ENCODE data around the gene CD8B2.
"Not testable (repeated sequence)": the region's sequence is repeated elsewhere in the genome, so short reads cannot be mapped to it uniquely, and the experiment has no call there.

The CD8B2 gene

DNA sequence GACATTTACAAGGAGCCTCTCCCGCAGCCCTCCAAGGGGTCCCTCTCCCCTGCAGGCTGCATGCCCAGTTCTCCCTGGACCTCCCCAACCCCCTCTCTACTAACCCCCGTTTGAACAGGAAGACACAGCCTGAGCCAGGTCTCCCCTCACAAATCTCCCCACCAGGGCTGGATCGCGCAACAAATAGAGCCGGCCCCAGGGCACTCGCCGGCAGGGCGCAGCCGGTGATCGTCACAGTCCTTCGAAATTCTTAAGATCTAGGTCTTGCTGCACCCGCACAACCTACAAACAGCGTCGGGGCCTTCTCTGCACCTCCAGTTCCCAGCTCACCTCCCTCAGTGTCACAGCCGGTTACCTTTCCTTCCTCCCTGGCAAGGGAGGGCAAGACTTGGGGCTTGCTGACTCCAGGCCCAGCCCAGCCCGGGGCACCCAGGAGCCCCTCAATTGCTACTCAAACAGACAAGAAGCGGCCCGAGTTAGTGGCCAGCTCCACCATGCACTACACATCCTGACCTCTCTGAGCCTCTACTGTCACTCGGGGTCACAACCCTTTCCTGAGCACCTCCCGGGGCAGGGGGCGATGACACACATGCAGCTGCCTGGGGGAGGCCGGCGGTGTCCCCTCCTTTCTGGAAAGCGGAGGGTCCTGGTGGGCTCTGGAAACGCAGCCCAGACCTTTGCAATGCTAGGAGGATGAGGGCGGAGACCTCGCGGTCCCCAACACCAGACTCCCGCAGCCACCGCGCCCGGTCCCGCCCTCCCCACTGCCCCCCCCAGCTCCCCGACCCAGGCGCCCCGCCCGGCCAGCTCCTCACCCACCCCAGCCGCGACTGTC is at the start of gene CD8B2:
TSS of gene CD8B2 (plus strand) at position 814 of the 835 bp plus-strand sequence. CDS start 63 bp downstream, outside the sequence.
- not testable (repeated sequence) for DNase-seq (ENCODE audit: low read depth in 2 of 2)

GRCh38 chr2:106461882-106462281 is 25.3 kb upstream of the CD8B2 start:
- not testable (repeated sequence) for DNase-seq (ENCODE audit: low read depth in 2 of 2)

- DNase-seq (ENCODE audit: low read depth in 2 of 2) = not testable (repeated sequence)
Measured at GRCh38 chr2:106467516-106467915, 19.6 kb upstream of the CD8B2 start.

GRCh38 chr2:106468107-106468506 is 19.1 kb upstream of the CD8B2 start, which contains the start of gene RGPD3:
RGPD3 (minus strand) TSS chr2:106468413; CDS start chr2:106468288, 125 bp downstream.
- not testable (repeated sequence) for DNase-seq (ENCODE audit: low read depth in 2 of 2)

GRCh38 chr2:106470658-106471057 is 16.5 kb upstream of the CD8B2 start:
- DNase-seq (ENCODE audit: low read depth in 2 of 2) = peak; percentile 36 to 37

- DNase-seq (ENCODE audit: low read depth in 2 of 2) = not testable (repeated sequence)
Measured at GRCh38 chr2:106477647-106478046, 9.5 kb upstream of the CD8B2 start.

- not testable (repeated sequence) for DNase-seq (ENCODE audit: low read depth in 2 of 2)
Measured at GRCh38 chr2:106479563-106479962, 7.6 kb upstream of the CD8B2 start.

- DNase-seq (ENCODE audit: low read depth in 2 of 2) = not testable (repeated sequence)
Measured at GRCh38 chr2:106487386-106488191, 425 bp downstream of the CD8B2 start.

GRCh38 chr2:106489701-106490100 is 2.5 kb downstream of the CD8B2 start:
- DNase-seq (ENCODE audit: low read depth in 2 of 2) = not testable (repeated sequence)

- DNase-seq (ENCODE audit: low read depth in 2 of 2) = not testable (repeated sequence)
Measured at GRCh38 chr2:106492399-106492798, 5.2 kb downstream of the CD8B2 start.

- not testable (repeated sequence) for DNase-seq (ENCODE audit: low read depth in 2 of 2)
Measured at GRCh38 chr2:106492913-106493312, 5.7 kb downstream of the CD8B2 start.

DNA sequence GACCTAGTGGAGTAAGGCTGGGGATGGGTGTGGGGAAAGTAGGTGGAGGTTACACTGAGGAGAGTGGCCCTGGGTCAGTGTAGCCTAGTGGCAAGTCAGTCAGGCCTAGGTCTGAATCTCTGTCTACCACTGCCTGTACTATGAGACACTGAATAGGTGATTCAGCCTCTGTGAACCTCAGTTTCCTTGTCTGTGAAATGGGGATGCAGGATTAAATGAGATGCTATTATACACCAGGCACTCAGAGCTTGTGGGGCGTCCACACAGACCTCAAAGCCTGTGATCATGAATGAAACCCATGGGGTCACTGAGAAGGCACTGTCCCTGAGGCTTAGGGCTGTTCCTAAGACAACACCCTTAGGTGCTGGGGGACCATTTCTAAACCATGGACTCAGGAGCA is 11.4 kb downstream of the CD8B2 start:
- DNase-seq (ENCODE audit: low read depth in 2 of 2) = not testable (repeated sequence)

DNA sequence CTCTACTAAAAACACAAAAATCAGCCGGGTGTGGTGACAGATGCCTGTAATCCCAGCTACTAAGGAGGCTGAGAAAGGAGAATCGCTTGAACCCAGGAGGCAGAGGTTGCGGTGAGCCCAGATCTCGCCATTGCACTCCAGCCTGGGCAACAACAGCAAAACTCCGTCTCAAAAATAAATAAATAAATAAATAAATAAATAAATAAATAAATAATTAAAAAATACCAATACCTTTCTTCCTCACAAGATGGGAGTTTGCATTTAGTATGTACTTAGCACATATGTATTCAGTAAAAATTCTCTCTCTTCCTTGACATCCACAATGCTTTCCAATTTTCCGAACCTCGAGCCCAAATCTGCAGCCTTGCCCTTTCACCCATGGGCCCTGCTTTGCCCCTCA is 13.2 kb downstream of the CD8B2 start:
- DNase-seq (ENCODE audit: low read depth in 2 of 2) = not testable (repeated sequence)

DNA sequence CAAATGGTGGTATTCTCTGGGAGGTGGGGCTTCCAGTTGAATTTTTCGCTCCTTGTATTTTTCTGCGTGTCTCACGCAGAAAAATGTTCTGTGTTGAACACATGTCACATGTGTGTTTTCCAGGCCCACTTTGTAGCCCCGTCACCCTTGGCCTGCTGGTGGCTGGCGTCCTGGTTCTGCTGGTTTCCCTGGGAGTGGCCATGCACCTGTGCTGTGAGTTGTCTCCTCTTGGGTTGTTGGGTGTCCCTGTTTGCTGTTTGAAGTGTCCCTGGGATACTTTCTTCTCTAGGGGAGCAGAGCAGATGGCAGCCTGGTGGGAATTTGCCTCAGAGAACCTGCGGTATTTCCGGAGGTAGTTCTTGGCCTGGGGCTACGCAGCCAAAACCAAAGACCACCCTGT is 15.2 kb downstream of the CD8B2 start:
- DNase-seq (ENCODE audit: low read depth in 2 of 2) = not testable (repeated sequence)

DNA sequence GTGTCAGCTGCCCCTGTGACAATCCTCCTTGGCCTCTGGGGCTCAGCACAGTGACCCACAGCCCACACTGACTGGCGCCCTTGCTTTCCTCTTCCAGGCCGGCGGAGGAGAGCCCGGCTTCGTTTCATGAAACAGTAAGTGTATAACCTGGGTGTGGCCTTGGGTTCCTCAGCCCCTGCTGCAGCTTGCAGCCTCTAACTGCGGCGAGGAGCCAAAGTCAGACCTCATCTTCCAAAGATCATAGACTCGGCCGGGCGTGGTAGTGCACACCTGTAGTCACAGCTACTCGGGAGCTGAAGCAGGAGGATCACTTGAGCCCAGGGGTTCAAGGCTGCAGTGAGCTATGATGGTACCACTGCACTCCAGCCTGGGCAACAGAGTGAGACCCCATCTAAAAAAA is 17.0 kb downstream of the CD8B2 start:
- not testable (repeated sequence) for DNase-seq (ENCODE audit: low read depth in 2 of 2)

DNA sequence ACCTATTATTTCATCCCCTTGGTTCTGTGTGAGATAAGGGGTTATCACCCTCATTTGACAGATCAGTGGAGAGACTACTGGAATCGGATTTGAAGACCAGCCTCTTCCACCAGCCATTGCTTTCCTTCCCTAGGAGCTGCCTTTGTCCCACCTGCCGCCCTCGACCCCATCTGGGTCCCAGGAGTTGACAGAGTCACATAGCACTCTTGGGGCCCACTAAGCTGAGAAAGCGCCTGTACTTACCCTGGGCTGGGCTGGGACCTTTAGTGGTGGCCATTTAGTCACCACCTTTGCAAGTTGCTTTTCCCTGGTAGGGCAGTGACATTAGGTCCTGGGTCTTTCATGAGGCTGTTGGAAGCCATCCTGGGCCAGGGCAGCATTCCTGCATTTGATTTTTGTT is 17.6 kb downstream of the CD8B2 start:
- DNase-seq (ENCODE audit: low read depth in 2 of 2) = not testable (repeated sequence)

DNA sequence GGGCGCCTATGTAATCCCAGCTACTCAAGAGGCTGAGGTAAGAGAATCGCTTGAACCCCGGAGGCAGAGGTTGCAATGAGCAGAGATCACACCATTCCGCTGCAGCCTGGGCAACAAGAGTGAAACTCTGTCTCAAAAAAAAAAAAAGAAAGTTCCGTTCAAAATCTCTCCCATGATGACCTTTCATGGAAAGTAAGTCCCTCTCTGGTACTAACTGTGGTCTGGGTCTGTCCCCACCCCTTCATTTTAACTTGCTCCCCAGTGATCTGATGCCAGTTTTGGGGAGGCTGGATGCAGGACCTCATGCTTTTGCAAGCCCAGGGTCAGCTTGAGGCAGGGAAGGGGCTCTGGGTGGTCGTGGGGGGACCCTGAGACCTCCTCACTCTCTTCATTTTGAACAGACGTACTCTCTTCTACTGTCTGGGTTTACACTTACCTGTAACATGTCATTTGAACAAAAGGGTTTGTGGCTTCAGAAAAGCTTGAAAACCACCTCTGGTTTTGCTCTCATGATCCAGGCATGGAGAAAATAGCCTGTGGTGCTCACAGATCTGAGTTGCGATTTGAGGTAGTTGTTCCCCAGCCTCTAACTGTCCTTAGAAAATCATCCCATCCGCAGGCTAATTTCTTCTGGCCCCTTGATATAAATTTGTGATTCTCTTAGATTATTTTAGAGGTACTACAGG is 19.0 kb downstream of the CD8B2 start:
- not testable (repeated sequence) for DNase-seq (ENCODE audit: low read depth in 2 of 2)

DNA sequence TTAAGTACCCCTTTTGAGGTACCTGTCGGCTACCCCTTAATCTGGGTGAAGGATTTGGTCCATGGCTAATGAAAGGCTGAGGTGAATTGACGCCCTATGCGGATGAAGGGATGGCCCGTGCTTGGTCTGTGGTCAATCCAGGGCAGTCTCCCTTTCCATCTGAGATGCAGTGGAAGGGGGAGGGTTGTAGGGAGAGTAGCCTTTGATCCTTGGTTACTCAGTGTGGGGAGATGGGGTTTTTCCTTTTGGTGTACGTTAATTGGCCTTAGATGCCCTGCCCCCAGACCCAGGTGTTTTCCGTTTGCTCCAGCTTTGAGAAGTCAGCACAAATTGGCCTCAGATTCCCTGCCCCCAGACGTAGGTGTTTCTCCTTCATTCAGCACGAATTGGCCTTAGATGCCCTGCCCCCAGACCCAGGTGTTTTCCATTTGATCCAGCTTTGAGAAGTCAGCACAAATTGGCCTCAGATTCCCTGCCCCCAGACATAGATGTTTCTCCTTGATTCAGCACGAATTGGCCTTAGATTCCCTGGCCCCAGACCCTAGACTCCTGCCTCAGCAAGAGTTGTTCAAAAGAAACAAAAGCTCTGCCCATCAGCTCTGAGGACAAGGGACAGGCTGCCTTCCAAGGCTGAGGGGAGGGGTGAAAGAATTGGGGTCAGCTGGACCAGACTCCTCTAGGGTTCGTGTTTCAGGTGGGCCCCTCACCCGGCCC is 21.7 kb downstream of the CD8B2 start:
- DNase-seq (ENCODE audit: low read depth in 2 of 2) = not testable (repeated sequence)

DNA sequence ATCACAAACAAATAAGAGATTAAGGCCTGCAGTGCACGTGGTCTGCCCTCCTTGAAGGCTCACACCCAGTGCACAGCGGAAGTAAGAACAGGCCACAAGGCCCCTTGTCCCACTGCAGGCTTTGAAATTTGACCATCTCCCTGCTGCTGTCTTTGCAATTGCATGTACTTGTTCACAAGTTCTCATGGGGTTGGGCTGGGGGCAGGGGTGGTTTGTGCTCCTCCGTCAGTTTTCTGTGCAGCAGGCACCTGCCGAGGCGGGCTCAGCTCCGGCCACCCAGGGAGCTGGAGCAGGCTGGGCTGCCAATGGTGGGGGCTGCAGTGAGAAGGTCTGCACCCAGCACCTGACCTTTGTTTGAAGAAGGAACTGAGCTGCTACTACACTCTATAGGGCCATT is 22.2 kb downstream of the CD8B2 start:
- DNase-seq (ENCODE audit: low read depth in 2 of 2) = not testable (repeated sequence)

GRCh38 chr2:106510791-106511190 is 23.6 kb downstream of the CD8B2 start:
- DNase-seq (ENCODE audit: low read depth in 2 of 2) = not testable (repeated sequence)

- DNase-seq (ENCODE audit: low read depth in 2 of 2) = peak; percentile 11
Measured at GRCh38 chr2:106511476-106511901, 24.3 kb downstream of the CD8B2 start.
